ENCODE measurements around the gene TUBGCP5. TPM values are rescaled to one million over a fixed set of nuclear protein-coding genes. Genes with fewer than 3 reads are reported as not detected.

TUBGCP5 gene
- total and polyA plus RNA-seq, 10 of the 15 experiments (the other 5 are each of a cell fraction or from before 2014, with no cell fraction given), result 6.4 to 29.2 (median 20.2) TPM

DNA sequence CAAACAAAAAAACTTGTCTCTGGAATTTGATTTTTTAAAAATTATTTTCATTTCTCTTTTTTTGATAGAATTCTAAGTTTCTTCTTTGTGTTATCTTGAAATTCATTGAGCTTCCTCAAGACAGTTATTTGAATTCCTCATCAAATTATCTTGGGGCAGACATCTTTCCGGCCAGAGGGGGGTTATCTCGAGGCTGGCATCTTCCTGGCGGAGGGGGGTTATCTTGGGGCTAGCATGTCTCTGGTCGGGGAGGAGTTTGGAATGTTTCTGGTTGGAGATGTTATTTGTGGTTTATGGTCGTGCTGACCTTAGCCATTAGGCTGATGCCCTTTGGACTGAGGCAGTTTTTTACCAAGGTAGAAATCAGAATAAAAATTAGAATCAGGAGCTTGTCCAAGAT, 15.9 kb upstream of the TUBGCP5 start:
- H3K4me3 ChIP-seq, result no peak overlapping the region
- ATAC-seq, result no peak
- CTCF ChIA-PET, result interaction anchor here (3.6 kb wide), 1 partner anchor 19 kb away, joined by 16 read pairs; no protein-coding TSS in a partner anchor
- SMC1A ChIA-PET (ENCODE audit: uncharacterized antibody, unreplicated experiment), result interaction anchor here (0.7 kb wide), 1 partner anchor 19 kb away, joined by 3 read pairs; no protein-coding TSS in a partner anchor
- H3K9me3 ChIP-seq (replicated peaks; ENCODE audit: control insufficient read depth, insufficient read depth, low read length), result no peaks in the 10 kb centered on the region
- no peaks in the 10 kb centered on the region for H3K36me3 ChIP-seq (ENCODE audit: control insufficient read depth in 2 of 2, insufficient read depth in 2 of 2, low read length in 1 of 2)
- no peak for DNase-seq (ENCODE audit: low read depth, low spot score)
- no peak overlapping the region for H3K4me2 ChIP-seq (ENCODE audit: control insufficient read depth, insufficient read depth)
- 16% methylated on average over 5 of the region's 5 CpGs for WGBS (ENCODE audit: insufficient coverage, insufficient replicate concordance, low lambda C conversion rate, missing lambda C conversion rate)
- intact Hi-C loops (cut with micrococcal nuclease; ENCODE audit: unreplicated experiment) (no loop called here), in situ Hi-C loops (cut with MboI) (no loop called here)
- no peaks in the 10 kb centered on the region for H4K20me1 ChIP-seq (ENCODE audit: control insufficient read depth, insufficient read depth)
- H3K27ac ChIP-seq (ENCODE audit: control insufficient read depth, insufficient read depth), result no peak overlapping the region
- no peaks in the 10 kb centered on the region for H3K27me3 ChIP-seq (replicated peaks in 1 of 2; ENCODE audit: control insufficient read depth in 2 of 2, insufficient read depth in 2 of 2, low read length in 1 of 2)
- FAIRE-seq, result no peak
- H3K79me2 ChIP-seq (ENCODE audit: control insufficient read depth, insufficient read depth, low read length), result no peaks in the 10 kb centered on the region
- RAD21 ChIA-PET (ENCODE audit: unreplicated experiment), result interaction anchor here (0.7 kb wide), 1 partner anchor 20 kb away, joined by 3 read pairs; no protein-coding TSS in a partner anchor
- no peaks in the 10 kb centered on the region for H3K4me1 ChIP-seq (ENCODE audit: control insufficient read depth, insufficient read depth, low read length)
- no TSS peak for BruUV-seq (replicated peaks)
- TF ChIP-seq FOXK2 (IDR thresholded peaks at IDR 0.05) (no peak), SP1 (IDR thresholded peaks at IDR 0.05; ENCODE audit: low read depth, low read length) (no peak), SPI1 (IDR thresholded peaks at IDR 0.05; ENCODE audit: borderline replicate concordance, insufficient read depth, low read depth, low read length) (no peak)
- H2AFZ ChIP-seq (ENCODE audit: control insufficient read depth, low read depth, low read length), result no peak overlapping the region
- POLR2A ChIA-PET, result no interaction called here
- no peak overlapping the region for H3K9ac ChIP-seq (ENCODE audit: control insufficient read depth, insufficient read depth, low read length)

- ChIA-PET SMC1A (ENCODE audit: uncharacterized antibody, unreplicated experiment) (no interaction called here), RAD21 (ENCODE audit: unreplicated experiment) (no interaction called here), CTCF (interaction anchor here (1.0 kb wide), 1 partner anchor 17 kb away, joined by 3 read pairs; no protein-coding TSS in a partner anchor), POLR2A (no interaction called here)
- no peak overlapping the region for H3K4me2 ChIP-seq (ENCODE audit: control insufficient read depth, insufficient read depth)
- H2AFZ ChIP-seq (ENCODE audit: control insufficient read depth, low read depth, low read length), result no peak overlapping the region
- no TSS peak for BruUV-seq (replicated peaks)
- H4K20me1 ChIP-seq (ENCODE audit: control insufficient read depth, insufficient read depth), result no peaks in the 10 kb centered on the region
- intact Hi-C loops (cut with micrococcal nuclease; ENCODE audit: unreplicated experiment), result no loop called here
- no peaks in the 10 kb centered on the region for H3K79me2 ChIP-seq (ENCODE audit: control insufficient read depth, insufficient read depth, low read length)
- no peaks in the 10 kb centered on the region for H3K27me3 ChIP-seq (replicated peaks in 1 of 2; ENCODE audit: control insufficient read depth in 2 of 2, insufficient read depth in 2 of 2, low read length in 1 of 2)
- TF ChIP-seq ZNF274 (IDR thresholded peaks at IDR 0.05; ENCODE audit: insufficient read depth, insufficient read length) (no peak), SUZ12 (IDR thresholded peaks at IDR 0.05; ENCODE audit: unreplicated experiment) (no peak), ZZZ3 (IDR thresholded peaks at IDR 0.05; ENCODE audit: control insufficient read depth, insufficient read length, low read depth) (no peak), NFXL1 (IDR thresholded peaks at IDR 0.05; ENCODE audit: borderline replicate concordance) (no peak), GABPA (IDR thresholded peaks at IDR 0.05; ENCODE audit: low read depth) (no peak), RFX5 (IDR thresholded peaks at IDR 0.05; ENCODE audit: low read depth, low read length) (no peak), FOXM1 (IDR thresholded peaks at IDR 0.05; ENCODE audit: low read depth, low read length) (no peak), CHD2 (IDR thresholded peaks at IDR 0.05; ENCODE audit: borderline replicate concordance, low read depth, low read length) (no peak), MEF2A (IDR thresholded peaks at IDR 0.05; ENCODE audit: insufficient read depth, low read depth, low read length) (no peak), PAX5 (IDR thresholded peaks at IDR 0.05; ENCODE audit: borderline replicate concordance, low read depth, low read length) (no peak)
- TF ChIP-seq, protein P1, sequence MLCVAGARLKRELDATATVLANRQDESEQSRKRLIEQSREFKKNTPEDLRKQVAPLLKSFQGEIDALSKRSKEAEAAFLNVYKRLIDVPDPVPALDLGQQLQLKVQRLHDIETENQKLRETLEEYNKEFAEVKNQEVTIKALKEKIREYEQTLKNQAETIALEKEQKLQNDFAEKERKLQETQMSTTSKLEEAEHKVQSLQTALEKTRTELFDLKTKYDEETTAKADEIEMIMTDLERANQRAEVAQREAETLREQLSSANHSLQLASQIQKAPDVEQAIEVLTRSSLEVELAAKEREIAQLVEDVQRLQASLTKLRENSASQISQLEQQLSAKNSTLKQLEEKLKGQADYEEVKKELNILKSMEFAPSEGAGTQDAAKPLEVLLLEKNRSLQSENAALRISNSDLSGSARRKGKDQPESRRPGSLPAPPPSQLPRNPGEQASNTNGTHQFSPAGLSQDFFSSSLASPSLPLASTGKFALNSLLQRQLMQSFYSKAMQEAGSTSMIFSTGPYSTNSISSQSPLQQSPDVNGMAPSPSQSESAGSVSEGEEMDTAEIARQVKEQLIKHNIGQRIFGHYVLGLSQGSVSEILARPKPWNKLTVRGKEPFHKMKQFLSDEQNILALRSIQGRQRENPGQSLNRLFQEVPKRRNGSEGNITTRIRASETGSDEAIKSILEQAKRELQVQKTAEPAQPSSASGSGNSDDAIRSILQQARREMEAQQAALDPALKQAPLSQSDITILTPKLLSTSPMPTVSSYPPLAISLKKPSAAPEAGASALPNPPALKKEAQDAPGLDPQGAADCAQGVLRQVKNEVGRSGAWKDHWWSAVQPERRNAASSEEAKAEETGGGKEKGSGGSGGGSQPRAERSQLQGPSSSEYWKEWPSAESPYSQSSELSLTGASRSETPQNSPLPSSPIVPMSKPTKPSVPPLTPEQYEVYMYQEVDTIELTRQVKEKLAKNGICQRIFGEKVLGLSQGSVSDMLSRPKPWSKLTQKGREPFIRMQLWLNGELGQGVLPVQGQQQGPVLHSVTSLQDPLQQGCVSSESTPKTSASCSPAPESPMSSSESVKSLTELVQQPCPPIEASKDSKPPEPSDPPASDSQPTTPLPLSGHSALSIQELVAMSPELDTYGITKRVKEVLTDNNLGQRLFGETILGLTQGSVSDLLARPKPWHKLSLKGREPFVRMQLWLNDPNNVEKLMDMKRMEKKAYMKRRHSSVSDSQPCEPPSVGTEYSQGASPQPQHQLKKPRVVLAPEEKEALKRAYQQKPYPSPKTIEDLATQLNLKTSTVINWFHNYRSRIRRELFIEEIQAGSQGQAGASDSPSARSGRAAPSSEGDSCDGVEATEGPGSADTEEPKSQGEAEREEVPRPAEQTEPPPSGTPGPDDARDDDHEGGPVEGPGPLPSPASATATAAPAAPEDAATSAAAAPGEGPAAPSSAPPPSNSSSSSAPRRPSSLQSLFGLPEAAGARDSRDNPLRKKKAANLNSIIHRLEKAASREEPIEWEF (IDR thresholded peaks at IDR 0.05; ENCODE audit: insufficient replicate concordance, low read depth, low read length), result no peak
- H3K9ac ChIP-seq (ENCODE audit: control insufficient read depth, insufficient read depth, low read length), result no peak overlapping the region
- 50% methylated on average over 2 of the region's 2 CpGs for WGBS (ENCODE audit: insufficient coverage, insufficient replicate concordance, low lambda C conversion rate, missing lambda C conversion rate)
- H3K4me3 ChIP-seq, result no peak overlapping the region
- in situ Hi-C loops (cut with MboI), result no loop called here
- H3K9me3 ChIP-seq (replicated peaks; ENCODE audit: control insufficient read depth, insufficient read depth, low read length), result no peaks in the 10 kb centered on the region
- no peak for DNase-seq (ENCODE audit: low read depth, low spot score)
- FAIRE-seq, result no peak
- no peaks in the 10 kb centered on the region for H3K4me1 ChIP-seq (ENCODE audit: control insufficient read depth, insufficient read depth, low read length)
- no peak for ATAC-seq
- H3K27ac ChIP-seq (ENCODE audit: control insufficient read depth, insufficient read depth), result no peak overlapping the region
- no peaks in the 10 kb centered on the region for H3K36me3 ChIP-seq (ENCODE audit: control insufficient read depth in 2 of 2, insufficient read depth in 2 of 2, low read length in 1 of 2)
These were observed 13.2 kb upstream of the TUBGCP5 start for GRCh38 chr15:23052522-23052921.
